Caki2 (cell line): Measurements from ENCODE around the gene LIMK2. TPM values are rescaled to one million over a fixed set of nuclear protein-coding genes. Genes with fewer than 3 reads are reported as not detected.
"Not testable (repeated sequence)": the region's sequence is repeated elsewhere in the genome, so short reads cannot be mapped to it uniquely, and the experiment has no call there.

Experiments
- DNase-seq: peaks from one replicate; pipeline ENCODE4 v3.0.0-alpha.2; 2015; ENCODE audit warnings: low read depth
- in situ Hi-C: cut with HindIII; loops from 2 replicates; pipeline ENCODE4 v1.10.0; 2016; ENCODE audit warnings: low sequenced_read_pairs, low pct_unique_long_range_greater_than_20kb, mixed read lengths
- total RNA-seq: library from RNA; depleted of rRNA; stranded (reverse); fragments of >200 nt; shearing (Covaris generic); gene quantifications from 2 replicates; pipeline ENCODE4 v1.2.3, GENCODE V29; 2014; ENCODE audit warnings: low replicate concordance; rRNA removed

LIMK2 gene
- total RNA-seq, 1 experiment from 2014 or later: 9.5 TPM

GRCh38 chr22:31302006-31302405, 89.9 kb downstream of the LIMK2 start:
- in situ Hi-C loops: no loop called here
- DNase-seq: no peak

GRCh38 chr22:31302537-31302936, 90.4 kb downstream of the LIMK2 start:
- no peak for DNase-seq
- in situ Hi-C loops: no loop called here

- in situ Hi-C loops: no loop called here
- no peak for DNase-seq
Measured at GRCh38 chr22:31305194-31305593, 93.1 kb downstream of the LIMK2 start.

GRCh38 chr22:31308181-31308580, 96.1 kb downstream of the LIMK2 start:
- no peak for DNase-seq
- in situ Hi-C loops: no loop called here

- peak; percentile 39 for DNase-seq
- in situ Hi-C loops: no loop called here
Measured at GRCh38 chr22:31313366-31314147, 101.5 kb downstream of the LIMK2 start.

GRCh38 chr22:31314220-31314619, 102.1 kb downstream of the LIMK2 start:
- in situ Hi-C loops, DNase-seq: not testable (repeated sequence)

GRCh38 chr22:31321421-31321820, 109.3 kb downstream of the LIMK2 start:
- DNase-seq: no peak
- in situ Hi-C loops: no loop called here

- in situ Hi-C loops: no loop called here
Measured at GRCh38 chr22:31323578-31324550, 111.8 kb downstream of the LIMK2 start.

GRCh38 chr22:31326877-31327276, 114.8 kb downstream of the LIMK2 start:
- in situ Hi-C loops: no loop called here
- no peak for DNase-seq

More at GRCh38 chr22:31323578-31324550, 111.8 kb downstream of the LIMK2 start:
- no peak for DNase-seq

- in situ Hi-C loops: no loop called here
Measured at GRCh38 chr22:31327806-31328543, 115.9 kb downstream of the LIMK2 start.

GRCh38 chr22:31328544-31328960, 116.5 kb downstream of the LIMK2 start:
- in situ Hi-C loops: no loop called here
- no peak for DNase-seq

More at GRCh38 chr22:31327806-31328543, 115.9 kb downstream of the LIMK2 start:
- peak; percentile 11 for DNase-seq

- in situ Hi-C loops: no loop called here
- no peak for DNase-seq
Measured at GRCh38 chr22:31329029-31329428, 116.9 kb downstream of the LIMK2 start.

Other genes with a start within 250 kb of the LIMK2 start
- gene MORC2, start 243.5 kb upstream of the LIMK2 start, total RNA-seq: 14.4 and 19.5 TPM in 2 replicates
- gene TUG1, start 243.0 kb upstream of the LIMK2 start, total RNA-seq: 6.8 and 16.0 TPM in 2 replicates
- gene SMTN, start 131.0 kb upstream of the LIMK2 start, total RNA-seq: 35.7 and 82.9 TPM in 2 replicates
- 118 and 142 TPM in 2 replicates for gene SELENOM, start 104.7 kb upstream of the LIMK2 start, total RNA-seq
- gene INPP5J, start 89.3 kb upstream of the LIMK2 start, total RNA-seq: 0.91 and 1.2 TPM in 2 replicates
- not detected in 2 replicates for gene PLA2G3, start 71.8 kb upstream of the LIMK2 start, total RNA-seq
- gene RNF185, start 52.1 kb upstream of the LIMK2 start, total RNA-seq: 76.5 and 104 TPM in 2 replicates
- 2.2 and 6.5 TPM in 2 replicates for gene PIK3IP1, start 80.2 kb downstream of the LIMK2 start, total RNA-seq
- gene PATZ1, start 134.0 kb downstream of the LIMK2 start, total RNA-seq: 23.7 and 27.4 TPM in 2 replicates
- gene DRG1, start 187.3 kb downstream of the LIMK2 start, total RNA-seq: 61.7 and 74.8 TPM in 2 replicates